MCF 10A (cell line): ENCODE results near the gene ALDH1A2. TPM values are rescaled to one million over a fixed set of nuclear protein-coding genes. Genes with fewer than 3 reads are reported as not detected.

Experiments
- BruUV-seq: library from RNA; stranded (reverse); fragments of 400-500 nt; replicated peaks from 2 replicates; lab custom pipeline; 2021; lab: Mats Ljungman, UMichigan
- CTCF ChIA-PET: fragments of 300-600 bp; sonication (Branson Sonifier 250); formaldehyde crosslinking; extraction: SDS; loops from one replicate; lab custom pipeline; 2021; ENCODE audit warnings: antibody characterized with exemption, inconsistent platforms; lab: Yijun Ruan, JAX
- POLR2A ChIA-PET: fragments of 300-600, 350-650 bp; sonication (Branson Sonifier 250); formaldehyde crosslinking; extraction: SDS; loops from one replicate; lab custom pipeline; 2020; ENCODE audit warnings: antibody characterized with exemption, inconsistent platforms; lab: Yijun Ruan, JAX
- DNase-seq: peaks from one replicate; pipeline ENCODE4 v3.0.0-alpha.2; 2018; ENCODE audit not compliant: unreplicated experiment
- H3K27ac Mint-ChIP-seq: one replicate; pipeline ENCODE4 v1.8.0; 2022; ENCODE audit warnings: mild to moderate bottlenecking, low read depth, mixed read lengths; ENCODE audit not compliant: unreplicated experiment
- H3K27me3 Mint-ChIP-seq: one replicate; pipeline ENCODE4 v1.8.0; 2022; ENCODE audit warnings: mixed read lengths; ENCODE audit not compliant: insufficient read depth, unreplicated experiment
- H3K36me3 Mint-ChIP-seq: one replicate; pipeline ENCODE4 v1.8.0; 2022; ENCODE audit warnings: mild to moderate bottlenecking, moderate library complexity, mixed read lengths; ENCODE audit not compliant: insufficient read depth, unreplicated experiment
- H3K4me1 Mint-ChIP-seq: one replicate; pipeline ENCODE4 v1.8.0; 2022; ENCODE audit warnings: mixed read lengths; ENCODE audit not compliant: insufficient read depth, unreplicated experiment
- H3K4me3 Mint-ChIP-seq: one replicate; pipeline ENCODE4 v1.8.0; 2022; ENCODE audit warnings: mild to moderate bottlenecking, moderate library complexity, mixed read lengths; ENCODE audit not compliant: unreplicated experiment
- H3K9me3 Mint-ChIP-seq: one replicate; pipeline ENCODE4 v1.8.0; 2022; ENCODE audit warnings: mixed read lengths; ENCODE audit not compliant: unreplicated experiment
- intact Hi-C: fragments of 100-400 bp; cut with micrococcal nuclease; formaldehyde crosslinking; loops from 2 replicates; pipeline ENCODE4 v1.14.1; 2022
- total RNA-seq: library from RNA; stranded (reverse); gene quantifications from 2 replicates; pipeline ENCODE4 v1.2.3, GENCODE V29; 2022
- TF ChIP-seq, protein P1 (sequence below): fragments of 200-600 bp; IDR thresholded peaks from one replicate; pipeline ENCODE4 v1.8.0; 2022; ENCODE audit warnings: antibody characterized with exemption, mild to moderate bottlenecking; ENCODE audit not compliant: unreplicated experiment

ALDH1A2 gene
- total RNA-seq, 1 experiment from 2014 or later, result 1.2 TPM

DNA sequence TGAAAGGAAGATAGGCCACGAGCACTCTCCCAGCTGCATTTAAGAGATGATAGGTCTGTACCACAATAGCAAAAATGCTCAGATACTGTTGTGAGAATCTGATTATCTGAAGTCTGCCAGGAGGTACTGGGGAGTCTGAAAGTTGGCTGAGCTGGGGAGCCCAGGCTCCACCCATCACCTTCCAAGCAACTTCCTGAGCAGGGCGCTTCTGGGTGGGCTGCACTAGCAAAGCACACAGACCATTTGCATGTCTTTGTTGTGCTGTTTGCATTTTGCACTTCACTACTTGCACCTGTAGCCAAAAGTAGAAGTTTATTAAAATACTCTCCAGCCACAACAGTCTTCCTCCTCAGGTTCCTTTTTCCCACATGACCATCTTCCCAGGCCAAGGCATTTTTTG lies 133.2 kb downstream of the ALDH1A2 start:
- H3K36me3 Mint-ChIP-seq, result no peaks in the 10 kb centered on the region

DNA sequence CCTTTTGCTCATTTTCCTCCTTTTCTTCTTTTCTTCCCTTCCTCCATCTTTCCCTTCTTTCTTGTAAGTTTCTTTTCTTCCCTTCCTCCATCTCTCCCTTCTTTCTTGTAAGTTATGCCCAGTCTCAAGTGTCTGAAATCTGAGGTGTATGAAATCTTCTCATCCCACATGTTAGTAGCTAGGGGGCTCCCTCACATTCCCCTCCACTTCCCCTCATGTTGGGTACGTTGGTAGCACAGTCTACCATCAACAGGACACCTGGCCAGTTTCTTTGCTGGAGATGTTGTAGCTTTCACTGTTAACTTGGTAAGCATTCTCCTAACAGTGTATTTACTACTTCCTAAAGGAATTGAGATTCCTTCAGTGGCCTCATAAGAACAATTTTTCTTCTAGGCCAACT lies 133.9 kb downstream of the ALDH1A2 start:
- BruUV-seq, result no TSS peak
- Mint-ChIP-seq H3K4me1 (no peaks in the 10 kb centered on the region), H3K36me3 (no peaks in the 10 kb centered on the region), H3K27ac (no peak overlapping the region), H3K9me3 (no peaks in the 10 kb centered on the region), H3K4me3 (no peak overlapping the region), H3K27me3 (peaks cover 12% of the 10 kb centered on the region)
- DNase-seq, result no peak
- ChIA-PET CTCF (no interaction called here), POLR2A (no interaction called here)
- intact Hi-C loops, result no loop called here
- TF ChIP-seq, protein P1, sequence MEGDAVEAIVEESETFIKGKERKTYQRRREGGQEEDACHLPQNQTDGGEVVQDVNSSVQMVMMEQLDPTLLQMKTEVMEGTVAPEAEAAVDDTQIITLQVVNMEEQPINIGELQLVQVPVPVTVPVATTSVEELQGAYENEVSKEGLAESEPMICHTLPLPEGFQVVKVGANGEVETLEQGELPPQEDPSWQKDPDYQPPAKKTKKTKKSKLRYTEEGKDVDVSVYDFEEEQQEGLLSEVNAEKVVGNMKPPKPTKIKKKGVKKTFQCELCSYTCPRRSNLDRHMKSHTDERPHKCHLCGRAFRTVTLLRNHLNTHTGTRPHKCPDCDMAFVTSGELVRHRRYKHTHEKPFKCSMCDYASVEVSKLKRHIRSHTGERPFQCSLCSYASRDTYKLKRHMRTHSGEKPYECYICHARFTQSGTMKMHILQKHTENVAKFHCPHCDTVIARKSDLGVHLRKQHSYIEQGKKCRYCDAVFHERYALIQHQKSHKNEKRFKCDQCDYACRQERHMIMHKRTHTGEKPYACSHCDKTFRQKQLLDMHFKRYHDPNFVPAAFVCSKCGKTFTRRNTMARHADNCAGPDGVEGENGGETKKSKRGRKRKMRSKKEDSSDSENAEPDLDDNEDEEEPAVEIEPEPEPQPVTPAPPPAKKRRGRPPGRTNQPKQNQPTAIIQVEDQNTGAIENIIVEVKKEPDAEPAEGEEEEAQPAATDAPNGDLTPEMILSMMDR, result no peak

More for the DNA sequence above, 133.2 kb downstream of the ALDH1A2 start:
- peaks cover 12% of the 10 kb centered on the region for H3K27me3 Mint-ChIP-seq
- DNase-seq, result no peak
- no TSS peak for BruUV-seq
- TF ChIP-seq, protein P1, result no peak
- intact Hi-C loops, result no loop called here
- H3K27ac Mint-ChIP-seq, result no peak overlapping the region
- H3K4me3 Mint-ChIP-seq, result no peak overlapping the region
- no peaks in the 10 kb centered on the region for H3K4me1 Mint-ChIP-seq
- ChIA-PET POLR2A (no interaction called here), CTCF (interaction anchor here (0.6 to 1.4 kb wide), 5 partner anchors 12 to 1353 kb away, joined by 3 to 6 read pairs (median 3); partner anchors contain the start of gene ALDH1A2)
- H3K9me3 Mint-ChIP-seq, result no peaks in the 10 kb centered on the region

DNA sequence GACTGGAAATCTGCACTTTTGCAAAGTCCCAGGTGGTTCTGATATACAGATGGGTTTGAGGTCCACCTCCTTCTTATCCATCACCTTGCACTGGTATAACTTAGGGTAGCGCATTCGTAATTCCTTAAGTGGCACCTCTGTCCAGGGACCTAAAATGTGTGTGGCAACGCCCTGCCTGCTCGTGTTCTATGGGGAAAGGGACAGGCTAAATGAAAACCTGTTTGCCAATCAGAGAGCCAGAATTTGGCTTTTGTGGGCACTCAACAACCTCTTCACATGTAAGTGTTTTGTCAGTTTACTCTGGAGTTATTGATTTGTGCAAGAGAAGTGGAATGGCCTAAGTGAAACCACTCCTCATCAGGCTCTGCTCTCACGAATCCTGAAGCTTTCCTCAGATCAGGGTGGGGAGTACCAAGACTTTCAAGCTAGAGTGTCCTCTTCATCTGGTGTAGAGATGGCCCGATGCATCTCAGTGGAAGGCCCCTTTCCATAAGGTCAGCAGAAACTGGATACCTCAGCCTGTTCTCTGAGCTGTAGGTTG lies 138.3 kb downstream of the ALDH1A2 start:
- Mint-ChIP-seq H3K4me3 (no peak overlapping the region), H3K4me1 (peaks cover 19% of the 10 kb centered on the region), H3K9me3 (no peaks in the 10 kb centered on the region), H3K27ac (no peak overlapping the region), H3K36me3 (no peaks in the 10 kb centered on the region), H3K27me3 (peaks cover 12% of the 10 kb centered on the region)
- TF ChIP-seq, protein P1, result no peak
- CTCF ChIA-PET, result interaction anchor here (1.1 kb wide), 1 partner anchor 60 kb away, joined by 3 read pairs; no protein-coding TSS in a partner anchor
- intact Hi-C loops, result no loop called here
- no peak for DNase-seq
- no TSS peak for BruUV-seq
- POLR2A ChIA-PET, result interaction anchor here (0.6 kb wide), 1 partner anchor 25 kb away, joined by 3 read pairs; no protein-coding TSS in a partner anchor

DNA sequence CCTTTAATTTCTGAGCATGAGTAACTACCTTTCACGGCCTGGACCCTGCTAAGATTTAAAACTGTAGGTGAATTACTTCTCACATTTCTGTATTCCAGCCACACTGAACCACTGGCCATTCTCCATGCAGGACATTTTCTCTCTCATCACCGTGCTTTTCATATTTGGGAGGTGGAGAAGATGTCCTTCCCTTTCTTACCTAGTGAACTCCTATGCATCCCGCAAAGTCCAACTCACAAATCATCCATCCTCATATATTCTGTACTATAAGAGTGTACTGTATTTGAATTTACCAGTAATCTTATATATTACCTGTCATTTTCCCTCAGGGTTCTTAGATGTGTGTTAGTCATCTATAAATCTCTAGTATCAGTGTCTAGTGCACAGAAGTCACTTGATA lies 139.9 kb downstream of the ALDH1A2 start:
- no peak for DNase-seq
- BruUV-seq, result no TSS peak
- no peaks in the 10 kb centered on the region for H3K9me3 Mint-ChIP-seq
- POLR2A ChIA-PET, result no interaction called here
- H3K4me3 Mint-ChIP-seq, result no peak overlapping the region
- TF ChIP-seq, protein P1, result no peak
- no peaks in the 10 kb centered on the region for H3K27me3 Mint-ChIP-seq
- CTCF ChIA-PET, result interaction anchor here (1.2 kb wide), 1 partner anchor 145 kb away, joined by 5 read pairs; no protein-coding TSS in a partner anchor
- intact Hi-C loops, result no loop called here
- peaks cover 26% of the 10 kb centered on the region for H3K4me1 Mint-ChIP-seq
- H3K36me3 Mint-ChIP-seq, result no peaks in the 10 kb centered on the region
- H3K27ac Mint-ChIP-seq, result no peak overlapping the region
